CD4-positive, CD25-positive, alpha-beta regulatory T cell (primary cell): Measurements from ENCODE around the gene PIAS1. TPM values are rescaled to one million over a fixed set of nuclear protein-coding genes. Genes with fewer than 3 reads are reported as not detected.
A peak's percentile ranks its signal among the peaks of the same experiment; 100 is the strongest.
"Not testable (repeated sequence)": the region's sequence is repeated elsewhere in the genome, so short reads cannot be mapped to it uniquely, and the experiment has no call there.

Experiments used
- ATAC-seq, 2 donors: fragments of 150-1000 bp; cut with Tn5 transposase; one replicate each; pipeline ENCODE4 v1.10.0; 2021; ENCODE audit warnings: low read depth in 2 of 2, moderate number of reproducible peaks in 2 of 2, moderate library complexity in 1 of 2
- DNase-seq, 3 donors: peaks; one replicate each; pipeline versions ENCODE4 v3.0.0 to v3.0.0-alpha.2; 2012 to 2022; ENCODE audit warnings: mixed read lengths in 1 of 3
- H3K27ac ChIP-seq: one replicate; pipeline ENCODE4 v1.7.0; 2013; ENCODE audit warnings: mild to moderate bottlenecking, low read length; ENCODE audit not compliant: insufficient read depth, poor library complexity, severe bottlenecking
- H3K27me3 ChIP-seq: one replicate; pipeline ENCODE4 v1.7.0; 2013; ENCODE audit warnings: low read length; ENCODE audit not compliant: control insufficient read depth, insufficient read depth
- H3K36me3 ChIP-seq: one replicate; pipeline ENCODE4 v1.7.0; 2013; ENCODE audit warnings: mild to moderate bottlenecking, low read length, moderate library complexity; ENCODE audit not compliant: control insufficient read depth, insufficient read depth
- H3K4me1 ChIP-seq: 2 replicates; pipeline ENCODE4 v1.7.0; 2013; ENCODE audit warnings: mild to moderate bottlenecking, low read length; ENCODE audit not compliant: insufficient read depth, control insufficient read depth, poor library complexity, severe bottlenecking
- H3K4me3 ChIP-seq: one replicate; pipeline ENCODE4 v1.7.0; 2013; ENCODE audit warnings: low read depth, mild to moderate bottlenecking, low read length, moderate library complexity
- H3K9me3 ChIP-seq, 2 experiments: 1 replicate in 1 of 2; 2 replicates in 1 of 2; pipeline ENCODE4 v1.7.0; 2013; ENCODE audit warnings: low read length in 2 of 2, mild to moderate bottlenecking in 1 of 2, moderate library complexity in 1 of 2; ENCODE audit not compliant: control insufficient read depth in 2 of 2
- H3K27ac Mint-ChIP-seq, 3 donors: one replicate each; pipeline ENCODE4 v1.8.0; 2020 to 2022; ENCODE audit warnings: mild to moderate bottlenecking in 3 of 3, mixed read lengths in 3 of 3, moderate library complexity in 2 of 3
- H3K27me3 Mint-ChIP-seq: one replicate; pipeline ENCODE4 v1.8.0; 2022; ENCODE audit warnings: mild to moderate bottlenecking, mixed read lengths
- H3K36me3 Mint-ChIP-seq: one replicate; pipeline ENCODE4 v1.8.0; 2020; ENCODE audit warnings: mixed read lengths
- H3K4me1 Mint-ChIP-seq, 4 donors: one replicate each; pipeline ENCODE4 v1.8.0; 2020 to 2022; ENCODE audit warnings: mixed read lengths in 4 of 4, mild to moderate bottlenecking in 1 of 4
- H3K4me3 Mint-ChIP-seq, 4 donors: one replicate each; pipeline ENCODE4 v1.8.0; 2020 to 2022; ENCODE audit warnings: mild to moderate bottlenecking in 4 of 4, mixed read lengths in 4 of 4, moderate library complexity in 3 of 4
- H3K9me3 Mint-ChIP-seq, 7 donors: one replicate each; pipeline ENCODE4 v1.8.0; 2020 to 2022; ENCODE audit warnings: mixed read lengths in 7 of 7, mild to moderate bottlenecking in 3 of 7, moderate library complexity in 2 of 7
- polyA plus RNA-seq, 4 donors: library from polyadenylated mRNA; unstranded; fragments of 300-500 nt; fragmentation: Illumina TruSeq; gene quantifications; one replicate each; pipeline ENCODE4 v1.2.3, GENCODE V29; 2021
- total RNA-seq: library from RNA; stranded (reverse); gene quantifications from one replicate; pipeline ENCODE4 v1.2.3, GENCODE V29; 2022

The PIAS1 gene
- total and polyA plus RNA-seq, 5 donors from 2014 or later = 102 to 156 (median 137) TPM

DNA sequence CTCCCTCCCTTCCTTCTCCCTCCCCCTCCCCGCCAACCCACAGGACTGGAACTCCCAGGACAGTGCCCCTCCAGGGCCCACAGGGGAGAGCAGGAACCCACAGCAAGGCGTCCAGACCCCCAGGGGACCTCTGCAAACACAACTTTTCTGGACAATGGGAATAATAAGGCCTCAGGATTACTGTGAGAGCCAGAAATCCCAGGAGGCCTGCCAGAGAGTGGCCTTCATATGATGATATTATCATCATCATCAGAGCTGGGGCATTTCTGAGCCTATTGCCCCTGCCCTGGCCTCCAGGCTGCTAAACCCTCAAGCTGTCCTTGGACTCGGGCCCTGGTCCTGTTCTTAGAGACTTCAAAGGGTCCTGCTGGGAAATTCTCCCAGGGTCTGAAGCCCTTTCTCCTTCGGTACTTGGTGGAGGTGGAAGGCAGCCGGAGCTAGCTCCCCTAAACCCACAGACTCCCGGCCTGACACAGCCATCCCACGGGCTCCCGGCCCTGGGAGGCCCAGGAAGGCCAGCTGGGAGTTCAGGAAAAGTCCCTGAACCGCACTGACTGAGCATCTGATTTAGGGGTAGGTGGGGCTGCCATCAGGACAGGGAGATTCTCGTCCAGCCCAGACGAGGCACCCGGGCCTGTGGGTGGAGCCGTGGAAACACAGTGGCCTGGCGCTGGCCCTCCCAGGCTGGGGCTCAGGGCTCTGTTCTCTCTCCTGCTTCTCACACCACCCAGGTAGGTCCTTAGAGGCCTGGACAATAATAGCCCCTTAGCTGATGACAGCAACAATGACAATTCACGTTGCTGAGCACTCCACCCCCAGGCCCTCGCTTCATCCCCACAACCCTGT, 146.1 kb downstream of the PIAS1 start:
- no peak overlapping the region for H3K4me3 ChIP-seq
- Mint-ChIP-seq H3K4me3 (no peak overlapping the region), H3K36me3 (peaks cover under 1% of the 10 kb centered on the region), H3K4me1 (peaks cover 0 to 2% (median 1%) of the 10 kb centered on the region in 4 donors), H3K9me3 (no peaks in the 10 kb centered on the region), H3K27ac (peak overlapping the region in 2 of 3 donors; percentile 15 to 44), H3K27me3 (no peaks in the 10 kb centered on the region)
- no peaks in the 10 kb centered on the region for H3K36me3 ChIP-seq
- H3K27ac ChIP-seq = no peak overlapping the region
- H3K9me3 ChIP-seq = no peaks in the 10 kb centered on the region
- H3K27me3 ChIP-seq = no peaks in the 10 kb centered on the region
- no peak for ATAC-seq
- no peaks in the 10 kb centered on the region for H3K4me1 ChIP-seq
- DNase-seq = no peak

DNA sequence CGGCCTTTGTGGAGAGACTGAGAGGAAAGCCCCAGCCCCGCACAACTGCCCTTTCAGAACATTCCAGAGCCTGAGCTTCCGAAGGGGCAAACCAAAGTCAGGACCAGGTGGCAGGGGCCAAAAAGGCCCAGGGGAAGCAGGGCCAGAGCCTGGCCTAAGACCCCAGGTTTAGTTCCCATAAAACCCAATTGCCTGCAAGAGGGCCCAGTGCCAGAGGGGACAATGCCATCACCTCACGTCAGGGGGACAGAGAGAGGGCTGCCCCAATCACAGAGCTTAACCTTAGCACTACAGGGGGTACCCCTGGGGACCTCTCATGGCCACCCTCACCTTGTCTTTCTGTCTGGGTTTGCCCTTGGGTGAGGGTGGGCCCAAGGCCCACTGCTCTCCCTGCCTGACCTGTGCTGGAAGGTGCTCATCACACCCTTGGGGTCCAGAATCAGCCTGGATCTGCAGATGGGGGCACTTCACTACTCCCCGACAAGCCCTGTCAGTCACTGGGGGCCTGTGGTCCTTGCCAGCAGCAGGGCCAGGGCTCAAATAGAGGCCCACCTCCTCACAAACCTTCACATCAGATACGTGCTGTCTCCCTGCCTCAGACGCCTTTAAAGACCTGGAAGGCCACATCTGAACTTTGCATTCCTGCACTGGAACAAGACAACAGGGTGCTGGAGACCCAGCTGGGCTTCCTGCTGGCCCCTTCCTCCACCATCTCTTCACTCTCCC, 147.2 kb downstream of the PIAS1 start:
- no peak for DNase-seq
- peaks cover 5% of the 10 kb centered on the region for H3K4me1 ChIP-seq
- no peaks in the 10 kb centered on the region for H3K36me3 ChIP-seq
- H3K9me3 Mint-ChIP-seq = no peaks in the 10 kb centered on the region
- H3K4me1 Mint-ChIP-seq = peaks cover 0 to 2% (median 1%) of the 10 kb centered on the region in 4 donors
- H3K4me3 ChIP-seq = no peak overlapping the region
- no peak overlapping the region for H3K27ac ChIP-seq
- peak overlapping the region; percentile 49 to 83 (median 66) for H3K27ac Mint-ChIP-seq
- no peaks in the 10 kb centered on the region for H3K9me3 ChIP-seq
- H3K36me3 Mint-ChIP-seq = no peaks in the 10 kb centered on the region
- H3K27me3 Mint-ChIP-seq = no peaks in the 10 kb centered on the region
- no peak overlapping the region for H3K4me3 Mint-ChIP-seq
- no peak for ATAC-seq
- H3K27me3 ChIP-seq = no peaks in the 10 kb centered on the region

DNA sequence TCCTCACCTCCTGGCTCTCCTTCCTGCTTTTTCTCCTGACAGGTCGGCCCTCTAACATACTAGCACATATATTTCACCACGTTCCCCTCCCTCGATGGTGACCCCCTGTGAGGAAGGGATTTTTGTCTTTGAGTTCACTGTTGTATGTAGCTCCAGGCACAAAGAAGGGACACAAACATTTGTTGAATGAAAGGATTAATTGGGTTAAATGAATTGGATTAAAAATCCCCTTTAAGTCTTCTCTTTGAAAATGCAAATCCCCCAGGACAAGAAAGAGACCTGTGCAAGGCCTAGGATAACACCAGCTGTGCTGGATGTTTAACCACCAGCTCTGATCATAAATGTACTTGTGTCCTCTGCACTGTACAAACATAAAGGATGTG, 147.8 kb downstream of the PIAS1 start:
- Mint-ChIP-seq H3K36me3 (no peaks in the 10 kb centered on the region), H3K27me3 (no peaks in the 10 kb centered on the region), H3K27ac (peak overlapping the region in 2 of 3 donors; percentile 49 to 83), H3K4me1 (peaks cover 0 to 2% (median 1%) of the 10 kb centered on the region in 4 donors), H3K9me3 (no peaks in the 10 kb centered on the region), H3K4me3 (no peak overlapping the region)
- H3K9me3 ChIP-seq = no peaks in the 10 kb centered on the region
- H3K27me3 ChIP-seq = no peaks in the 10 kb centered on the region
- peaks cover 5% of the 10 kb centered on the region for H3K4me1 ChIP-seq
- ATAC-seq (no peak), DNase-seq (no peak)
- H3K4me3 ChIP-seq = no peak overlapping the region
- no peaks in the 10 kb centered on the region for H3K36me3 ChIP-seq
- no peak overlapping the region for H3K27ac ChIP-seq

DNA sequence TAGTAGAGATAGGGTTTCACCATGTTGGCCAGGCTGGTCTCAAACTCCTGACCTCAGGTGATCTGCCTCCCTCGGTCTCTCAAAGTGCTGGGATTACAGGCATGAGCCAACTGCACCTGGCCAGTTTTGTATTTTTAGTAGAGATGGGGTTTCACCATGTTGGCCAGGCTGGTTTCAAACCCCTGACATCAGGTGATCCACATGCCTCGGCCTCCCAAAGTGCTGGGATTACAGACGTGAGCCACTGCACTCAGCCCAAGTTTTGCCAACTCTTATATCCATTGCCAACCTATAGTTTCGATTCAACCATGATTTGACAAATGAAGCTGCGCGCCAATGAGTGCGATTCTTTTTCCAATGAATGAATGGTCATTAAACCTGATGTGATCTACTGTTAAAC, 148.9 kb downstream of the PIAS1 start:
- not testable (repeated sequence) for ATAC-seq, H3K4me1 ChIP-seq, DNase-seq, H3K27me3 ChIP-seq, H3K27me3 Mint-ChIP-seq, H3K36me3 ChIP-seq, H3K4me3 Mint-ChIP-seq, H3K9me3 ChIP-seq, H3K4me3 ChIP-seq, H3K36me3 Mint-ChIP-seq, H3K27ac Mint-ChIP-seq, H3K4me1 Mint-ChIP-seq, H3K9me3 Mint-ChIP-seq, H3K27ac ChIP-seq

DNA sequence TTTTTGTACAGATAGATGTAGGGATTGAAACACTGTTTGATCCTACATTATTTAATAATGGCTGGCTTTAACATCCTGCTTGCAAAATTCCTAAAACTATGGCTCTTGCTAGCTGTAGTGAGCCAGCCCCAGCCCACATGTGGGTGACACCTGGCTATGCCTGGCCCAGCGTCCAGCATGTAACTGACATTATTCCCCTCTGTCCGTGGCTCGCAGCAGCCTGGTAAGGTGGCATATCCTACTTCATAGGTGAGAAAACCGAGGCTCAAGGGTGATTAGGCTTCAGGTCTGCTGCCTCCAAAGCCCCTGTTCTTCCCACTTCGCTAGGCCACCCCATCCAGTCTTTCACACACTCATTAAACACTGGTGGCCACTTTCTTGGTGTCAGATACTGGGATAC, 149.4 kb downstream of the PIAS1 start:
- Histone ChIP-seq H3K27ac (no peak overlapping the region), H3K36me3 (no peaks in the 10 kb centered on the region), H3K4me1 (peaks cover 7% of the 10 kb centered on the region), H3K9me3 (no peaks in the 10 kb centered on the region), H3K4me3 (no peak overlapping the region), H3K27me3 (no peaks in the 10 kb centered on the region)
- Mint-ChIP-seq H3K4me1 (peaks cover 0 to 5% (median 0%) of the 10 kb centered on the region in 4 donors), H3K4me3 (no peak overlapping the region), H3K27ac (no peak overlapping the region), H3K9me3 (peaks cover 0 to 1% (median 0%) of the 10 kb centered on the region in 7 donors), H3K36me3 (peaks cover under 1% of the 10 kb centered on the region), H3K27me3 (no peaks in the 10 kb centered on the region)
- ATAC-seq = no peak
- no peak for DNase-seq

- Mint-ChIP-seq H3K27me3 (no peaks in the 10 kb centered on the region), H3K4me1 (peaks cover 0 to 10% (median 0%) of the 10 kb centered on the region in 4 donors), H3K27ac (no peak overlapping the region), H3K36me3 (peaks cover 3% of the 10 kb centered on the region), H3K4me3 (no peak overlapping the region), H3K9me3 (peaks cover 0 to 1% (median 0%) of the 10 kb centered on the region in 7 donors)
- ATAC-seq (no peak), DNase-seq (no peak)
- no peaks in the 10 kb centered on the region for H3K9me3 ChIP-seq
- H3K27ac ChIP-seq = no peak overlapping the region
- peaks cover 11% of the 10 kb centered on the region for H3K4me1 ChIP-seq
- no peak overlapping the region for H3K4me3 ChIP-seq
- H3K36me3 ChIP-seq = no peaks in the 10 kb centered on the region
- H3K27me3 ChIP-seq = no peaks in the 10 kb centered on the region
Measured at GRCh38 chr15:68203956-68204355, 149.8 kb downstream of the PIAS1 start.

- Mint-ChIP-seq H3K36me3 (peaks cover 3% of the 10 kb centered on the region), H3K27ac (no peak overlapping the region), H3K4me1 (peaks cover 0 to 10% (median 0%) of the 10 kb centered on the region in 4 donors), H3K4me3 (no peak overlapping the region), H3K9me3 (peaks cover 0 to 1% (median 0%) of the 10 kb centered on the region in 7 donors), H3K27me3 (no peaks in the 10 kb centered on the region)
- DNase-seq (no peak), ATAC-seq (no peak)
- H3K4me3 ChIP-seq = no peak overlapping the region
- H3K9me3 ChIP-seq = no peaks in the 10 kb centered on the region
- no peaks in the 10 kb centered on the region for H3K27me3 ChIP-seq
- no peak overlapping the region for H3K27ac ChIP-seq
- peaks cover 14% of the 10 kb centered on the region for H3K4me1 ChIP-seq
- no peaks in the 10 kb centered on the region for H3K36me3 ChIP-seq
Measured at GRCh38 chr15:68204361-68204760, 150.2 kb downstream of the PIAS1 start.
